ENCODE measurements around the gene UBE2D4. TPM values are rescaled to one million over a fixed set of nuclear protein-coding genes. Genes with fewer than 3 reads are reported as not detected.

The UBE2D4 gene
- polyA plus RNA-seq, 4 donors = 18.7 to 26.8 (median 21.3) TPM

DNA sequence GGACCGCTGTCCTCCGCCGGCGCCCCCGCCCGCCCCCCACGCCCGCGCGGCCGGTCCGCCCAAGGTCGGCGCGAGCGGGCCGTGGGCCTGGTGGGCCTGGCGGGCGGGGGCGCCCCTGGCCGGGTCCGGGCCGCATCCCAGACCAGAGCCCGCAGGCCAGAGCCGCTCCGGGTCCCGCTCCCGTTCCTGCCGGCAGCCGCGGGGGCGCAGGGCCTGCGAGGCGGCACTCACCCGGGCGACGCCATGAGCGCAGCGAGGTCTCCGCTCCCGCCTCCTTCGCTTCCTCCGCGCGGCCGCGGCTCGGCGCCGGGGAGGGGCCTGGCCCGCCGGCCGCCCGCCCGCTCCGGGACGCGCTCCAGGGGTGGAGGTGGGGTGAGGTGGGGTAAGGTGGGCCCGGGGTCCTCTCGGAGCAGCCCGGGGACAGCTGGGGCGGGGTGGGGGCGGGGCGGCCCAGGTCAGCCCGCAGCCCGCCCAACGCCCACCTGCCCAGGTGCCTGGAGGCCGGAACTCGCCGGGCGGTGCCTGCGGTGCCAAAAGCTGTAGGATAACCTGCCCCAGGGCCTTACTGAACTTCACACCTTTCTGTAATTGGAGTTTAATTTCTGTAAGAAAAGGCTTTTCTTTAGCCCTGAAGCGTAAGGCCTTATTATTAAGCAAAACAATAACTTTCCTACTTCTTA lies 19.8 kb upstream of the UBE2D4 start, which contains the start of gene URGCP:
Gene URGCP (minus strand): TSS at position 266 of the 680 bp plus-strand sequence. CDS start 21 bp downstream, at position 245.
- peak in 2 of 4 donors; percentile 17 to 20 for DNase-seq (ENCODE audit: low read depth in 4 of 4, low spot score in 3 of 4)

DNA sequence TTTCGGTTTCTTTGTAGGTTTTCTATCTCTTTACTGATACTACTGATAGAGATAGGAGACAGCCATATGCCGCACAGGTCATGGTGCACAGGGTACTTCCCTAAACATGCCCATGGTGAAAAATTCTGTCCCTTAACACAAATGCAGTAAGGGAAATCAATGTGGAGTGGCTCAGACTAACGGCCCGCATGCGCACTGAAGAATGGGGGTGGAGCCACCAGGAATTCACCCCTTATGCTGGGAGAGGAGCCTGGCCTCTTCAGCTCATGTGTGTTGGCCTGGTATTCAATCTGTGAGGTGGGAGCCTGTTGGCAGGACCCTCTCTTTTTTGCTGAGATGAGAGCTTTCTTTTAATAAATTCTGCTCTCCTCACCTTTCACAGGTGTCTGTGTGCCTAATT lies 11.4 kb upstream of the UBE2D4 start:
- no peak for DNase-seq (ENCODE audit: low read depth in 4 of 4, low spot score in 3 of 4)

DNA sequence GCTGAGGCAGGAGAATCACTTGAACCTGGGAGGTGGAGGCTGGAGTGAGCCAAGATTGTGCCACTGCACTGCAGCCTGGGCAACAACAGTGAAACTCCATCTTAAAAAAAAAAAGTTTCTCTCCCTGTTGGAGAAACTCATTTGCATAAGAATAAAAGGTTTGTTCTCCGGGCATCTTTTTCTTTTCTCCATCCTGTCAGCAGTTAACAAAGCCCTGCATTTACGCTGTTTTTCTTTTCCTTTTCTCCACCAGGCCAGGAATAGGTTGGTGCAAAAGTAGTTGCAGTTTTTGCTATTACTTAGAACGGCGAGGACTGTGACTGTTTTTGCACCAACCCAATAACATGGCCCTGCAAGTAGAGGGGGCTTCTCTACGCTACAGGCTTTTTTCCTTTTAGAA lies 10.3 kb upstream of the UBE2D4 start:
- no peak for DNase-seq (ENCODE audit: low read depth in 4 of 4, low spot score in 3 of 4)

DNA sequence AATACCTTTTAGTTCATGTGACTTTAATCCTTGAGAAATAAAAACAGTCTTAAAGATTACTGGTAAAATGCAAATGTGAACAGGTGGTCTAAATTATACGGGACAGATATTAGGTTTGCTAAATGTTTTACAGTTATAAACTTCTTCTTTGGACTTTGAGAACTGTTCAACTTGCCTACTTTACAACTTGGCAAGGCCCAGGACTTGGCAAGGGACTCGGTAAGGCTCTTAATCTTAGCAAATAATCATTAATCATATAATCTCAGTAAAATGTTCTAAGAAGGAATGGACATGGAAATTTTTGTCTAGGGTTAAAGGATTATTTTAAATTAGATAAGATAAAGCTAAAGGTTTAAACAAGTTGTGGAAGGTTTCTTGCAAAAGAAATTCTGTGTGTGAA lies 4.8 kb upstream of the UBE2D4 start:
- DNase-seq (ENCODE audit: low read depth in 4 of 4, low spot score in 3 of 4) = no peak

DNA sequence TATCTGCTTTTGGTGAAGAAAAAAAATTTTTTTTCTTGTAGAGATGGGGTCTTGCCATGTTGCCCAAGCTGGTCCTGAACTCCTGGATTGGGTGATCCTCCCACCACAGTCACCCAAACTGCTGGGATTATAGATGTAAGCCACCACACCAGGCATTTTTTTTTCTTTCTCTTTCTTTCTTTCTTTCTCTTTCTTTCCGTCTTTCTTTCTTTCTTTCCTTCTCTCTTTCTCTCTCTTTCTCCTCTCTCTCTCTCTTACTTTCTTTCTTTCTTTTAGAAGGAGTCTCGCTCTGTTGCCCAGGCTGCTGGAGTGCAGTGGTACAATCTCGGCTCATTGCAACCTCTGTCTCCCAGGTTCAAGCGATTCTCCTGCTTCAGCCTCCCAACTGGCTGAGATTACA lies 3.5 kb upstream of the UBE2D4 start:
- no peak for DNase-seq (ENCODE audit: low read depth in 4 of 4, low spot score in 3 of 4)

- no peak for DNase-seq (ENCODE audit: low read depth in 4 of 4, low spot score in 3 of 4)
Observed at GRCh38 chr7:43926798-43927123, 525 bp downstream of the UBE2D4 start.

- no peak for DNase-seq (ENCODE audit: low read depth in 4 of 4, low spot score in 3 of 4)
Observed at GRCh38 chr7:43927810-43928209, 1.6 kb downstream of the UBE2D4 start.

GRCh38 chr7:43929529-43930457 lies 3.6 kb downstream of the UBE2D4 start:
- DNase-seq (ENCODE audit: low read depth in 4 of 4, low spot score in 3 of 4) = no peak

GRCh38 chr7:43931346-43931745 lies 5.1 kb downstream of the UBE2D4 start:
- no peak for DNase-seq (ENCODE audit: low read depth in 4 of 4, low spot score in 3 of 4)

DNA sequence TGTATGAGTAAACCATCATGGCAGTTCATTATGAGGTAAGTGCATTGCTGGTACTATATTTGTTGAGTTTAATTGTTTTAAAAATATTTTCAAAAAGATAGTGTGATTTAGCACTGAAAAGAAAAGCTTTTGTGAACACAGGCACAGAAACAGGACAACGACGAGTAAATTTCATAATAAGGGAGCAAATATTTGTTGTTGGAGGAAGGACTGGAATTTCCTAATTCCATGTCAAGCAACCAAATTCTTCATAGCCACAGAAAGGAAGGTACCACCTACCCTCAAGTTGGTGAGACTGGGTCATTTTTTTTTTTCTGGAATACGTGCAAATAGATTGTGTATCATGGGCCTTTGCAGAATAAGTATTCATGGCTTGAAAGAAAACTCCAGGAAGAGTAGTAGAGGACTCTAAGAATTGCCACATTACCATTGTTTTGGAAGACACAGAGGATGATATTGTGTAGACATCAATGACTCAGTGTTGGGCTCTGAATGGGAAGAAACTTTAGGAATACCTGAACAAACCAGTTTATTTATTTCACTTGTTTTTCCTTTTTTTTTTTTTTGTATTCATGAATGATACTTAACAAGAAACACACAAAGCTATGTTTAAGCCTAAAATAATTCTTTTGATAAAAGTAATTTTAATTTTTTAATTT lies 7.8 kb downstream of the UBE2D4 start:
- DNase-seq (ENCODE audit: low read depth in 4 of 4, low spot score in 3 of 4) = no peak

- DNase-seq (ENCODE audit: low read depth in 4 of 4, low spot score in 3 of 4) = no peak
Observed at GRCh38 chr7:43937444-43937843, 11.2 kb downstream of the UBE2D4 start.

DNA sequence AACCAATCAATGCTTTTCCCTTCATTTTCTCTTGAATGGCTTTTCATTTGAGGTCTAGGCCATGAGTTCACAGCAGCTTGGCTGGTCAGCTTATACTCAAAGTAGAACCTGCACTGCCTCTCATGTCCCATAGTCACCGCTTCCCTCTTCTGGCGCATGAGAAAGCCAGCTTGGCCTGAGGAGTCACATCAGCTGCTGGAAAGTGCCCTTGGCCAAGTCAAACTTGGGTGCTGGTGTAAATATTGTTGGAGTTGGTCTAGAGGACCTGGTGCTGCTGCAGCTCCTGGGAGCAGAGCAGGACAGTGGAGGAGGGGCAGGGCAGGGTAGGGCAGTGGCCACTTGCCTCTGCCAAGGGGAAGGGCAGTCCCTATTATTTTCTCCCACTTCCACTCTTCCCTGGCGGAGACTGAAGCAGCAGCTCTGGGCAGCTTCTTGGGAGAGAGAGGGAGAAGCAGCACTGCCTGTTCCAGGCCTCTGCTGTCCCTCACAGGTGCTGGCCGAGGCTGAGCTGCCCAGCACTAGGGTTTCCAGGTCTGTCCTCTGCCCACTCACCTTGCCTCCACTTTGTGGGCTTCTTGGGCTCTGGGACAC lies 12.8 kb downstream of the UBE2D4 start:
- DNase-seq (ENCODE audit: low read depth in 4 of 4, low spot score in 3 of 4) = no peak

GRCh38 chr7:43942250-43942649 lies 16.0 kb downstream of the UBE2D4 start:
- no peak for DNase-seq (ENCODE audit: low read depth in 4 of 4, low spot score in 3 of 4)

- no peak for DNase-seq (ENCODE audit: low read depth in 4 of 4, low spot score in 3 of 4)
Observed at GRCh38 chr7:43942997-43943396, 16.8 kb downstream of the UBE2D4 start.

DNA sequence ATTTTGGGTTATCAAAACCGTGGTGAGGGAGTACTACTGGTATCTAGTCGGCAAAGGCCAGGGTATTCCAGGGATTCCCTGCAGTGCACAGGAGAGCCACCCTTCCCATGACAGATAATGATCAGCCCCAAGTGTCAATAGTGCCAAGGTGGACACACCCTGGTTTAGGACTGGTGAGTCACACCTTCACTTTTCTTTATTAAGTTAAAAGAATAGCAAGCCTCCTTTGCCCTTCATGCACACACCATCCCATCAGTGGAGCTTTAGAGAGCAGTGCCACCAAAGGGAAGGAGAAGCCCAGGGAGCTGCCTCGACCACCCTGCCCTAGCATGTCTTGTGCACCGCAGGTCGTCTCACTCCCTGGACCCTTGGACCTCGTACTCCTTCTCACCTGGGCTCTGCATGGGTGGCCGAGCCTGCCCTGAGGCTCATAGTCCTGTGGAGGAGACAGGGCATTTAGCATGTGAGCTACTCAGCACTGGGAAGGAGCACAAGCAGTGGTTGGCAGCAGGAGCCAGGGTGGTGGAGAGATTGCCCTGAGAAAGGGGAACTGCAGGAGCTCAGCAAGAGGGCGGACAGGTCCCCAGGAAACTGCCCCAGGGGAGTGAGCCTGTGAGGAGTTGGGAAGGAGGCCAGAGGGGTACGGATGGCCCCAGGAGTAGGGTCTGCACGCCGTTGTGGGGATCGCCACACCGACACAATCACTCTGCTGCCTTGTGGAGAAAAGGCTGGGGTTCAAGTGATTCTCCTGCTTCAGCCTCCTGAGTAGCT lies 17.4 kb downstream of the UBE2D4 start:
- no peak for DNase-seq (ENCODE audit: low read depth in 4 of 4, low spot score in 3 of 4)

DNA sequence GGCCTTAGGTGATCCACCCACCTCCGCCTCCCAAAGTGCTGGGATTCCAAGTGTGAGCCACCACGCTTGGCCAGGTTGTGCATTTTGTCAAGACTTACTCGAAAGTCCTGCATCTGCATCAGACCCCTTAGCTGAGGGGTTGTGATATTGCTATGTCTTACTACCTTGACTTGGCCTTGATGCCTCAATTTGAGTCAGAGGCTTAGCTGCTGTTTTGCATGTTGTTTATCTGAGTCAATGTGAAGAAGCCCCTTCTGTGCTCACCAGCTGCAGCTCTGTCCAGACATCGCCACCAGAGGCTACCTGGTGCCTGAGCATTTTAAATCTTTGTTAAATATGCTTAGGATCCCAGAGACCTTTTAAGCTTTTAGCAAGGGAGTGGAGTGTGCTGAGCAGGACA lies 18.1 kb downstream of the UBE2D4 start:
- DNase-seq (ENCODE audit: low read depth in 4 of 4, low spot score in 3 of 4) = no peak

GRCh38 chr7:43952028-43952427 lies 25.8 kb downstream of the UBE2D4 start:
- DNase-seq (ENCODE audit: low read depth in 4 of 4, low spot score in 3 of 4) = no peak

- no peak for DNase-seq (ENCODE audit: low read depth in 4 of 4, low spot score in 3 of 4)
Observed at GRCh38 chr7:43953071-43953470, 26.8 kb downstream of the UBE2D4 start.

DNA sequence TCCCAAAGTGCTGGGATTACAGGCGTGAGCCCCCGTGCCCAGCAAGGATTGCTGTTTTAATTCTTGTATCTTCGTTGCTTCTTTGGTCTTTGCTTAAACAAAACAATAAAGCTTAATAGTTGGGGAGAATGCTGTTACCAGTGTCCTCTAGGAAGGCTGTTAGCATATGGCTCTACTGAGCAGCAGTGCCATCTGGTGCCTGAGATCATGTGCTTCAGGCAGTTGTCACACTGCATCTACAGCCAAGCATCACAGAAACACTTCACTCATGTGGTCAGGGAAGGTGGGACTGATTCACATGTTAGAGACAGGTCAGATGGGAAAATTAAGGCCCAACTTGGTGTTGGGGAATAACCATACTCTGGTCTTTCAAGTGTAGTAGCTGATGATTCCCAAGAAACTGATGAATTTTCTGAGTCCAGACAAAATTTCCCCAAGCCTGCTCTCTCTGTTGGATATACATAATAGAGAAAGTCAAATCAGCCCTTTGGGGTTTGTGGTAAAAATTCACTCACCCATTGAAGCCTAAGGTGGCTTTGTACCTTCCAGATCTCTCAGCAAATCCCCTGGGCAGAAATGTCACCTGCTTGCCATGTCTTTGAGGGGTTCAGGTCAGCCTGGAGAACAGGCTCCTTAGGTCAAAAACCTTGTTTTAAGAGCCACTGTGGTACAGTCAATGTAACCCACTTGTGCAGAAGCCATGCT lies 28.4 kb downstream of the UBE2D4 start:
- DNase-seq (ENCODE audit: low read depth in 4 of 4, low spot score in 3 of 4) = peak in 2 of 4 donors; percentile 2 to 15

- DNase-seq (ENCODE audit: low read depth in 4 of 4, low spot score in 3 of 4) = no peak
Observed at GRCh38 chr7:43956027-43956426, 29.8 kb downstream of the UBE2D4 start.

Measured in left renal pelvis (tissue), 4 donors.